GM19372 (cell line): ENCODE results near the gene IL15.

Experiments used
- ATAC-seq: cut with Tn5 transposase; IDR thresholded peaks from one replicate; pipeline ENCODE4 v1.9.1; 2021; ENCODE audit warnings: mild to moderate bottlenecking, low read depth, moderate library complexity; ENCODE audit not compliant: unreplicated experiment

The IL15 gene

DNA sequence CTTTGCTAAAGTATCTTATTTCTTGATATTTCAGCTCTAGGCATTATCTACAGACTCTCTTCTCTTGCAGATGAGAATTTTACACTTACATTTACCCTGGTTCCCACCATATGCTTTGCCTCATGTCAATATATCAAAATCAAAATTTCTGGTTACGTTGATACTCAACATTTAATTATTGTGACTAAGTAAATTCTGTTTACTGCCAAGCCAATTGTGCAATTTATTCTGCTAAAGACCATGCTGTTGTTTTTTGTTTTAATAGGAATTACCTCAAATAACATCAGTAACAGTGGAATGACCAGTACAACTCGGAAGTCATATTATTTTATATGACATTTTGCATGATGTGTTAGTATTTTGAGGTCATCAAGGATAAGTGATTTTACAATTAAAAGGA is 125.5 kb downstream of the IL15 start:
- ATAC-seq: no peak

DNA sequence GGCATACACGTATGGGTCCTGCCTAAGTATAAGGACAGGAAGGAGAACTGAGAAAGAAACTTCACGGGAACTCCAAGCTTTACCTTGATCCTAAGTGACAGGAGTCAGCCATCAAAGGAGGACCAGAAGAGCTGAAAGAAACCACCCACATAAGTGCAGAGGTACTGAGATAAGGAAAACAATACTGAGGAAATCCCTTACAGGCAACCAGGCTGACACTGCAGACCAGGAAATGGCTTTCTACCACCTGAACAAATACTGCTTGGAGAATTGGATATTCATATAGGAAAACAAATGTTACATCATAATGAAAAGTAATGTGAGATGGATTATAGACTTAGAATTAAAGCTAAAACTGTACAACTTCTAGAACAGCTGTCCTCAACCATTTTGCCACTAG is 127.0 kb downstream of the IL15 start:
- no peak for ATAC-seq

DNA sequence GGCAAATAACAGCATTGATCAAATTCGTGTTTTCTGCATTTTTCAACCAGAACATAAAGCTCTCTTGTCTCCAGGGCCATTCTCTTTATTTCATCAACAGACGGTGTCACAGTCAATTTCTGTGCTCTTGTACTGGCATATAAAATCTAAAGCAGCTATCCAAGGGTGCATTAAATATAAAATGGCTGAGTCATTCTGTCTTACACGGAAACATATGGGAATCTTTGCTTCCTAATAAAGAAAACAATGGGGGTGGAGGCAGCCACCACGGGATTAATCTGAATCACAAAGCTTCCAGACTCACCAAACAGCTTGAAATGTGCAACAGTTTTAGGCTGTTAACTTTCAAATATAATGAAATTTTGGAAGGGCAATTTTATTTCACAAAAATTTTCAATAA is 132.6 kb downstream of the IL15 start:
- no peak for ATAC-seq

DNA sequence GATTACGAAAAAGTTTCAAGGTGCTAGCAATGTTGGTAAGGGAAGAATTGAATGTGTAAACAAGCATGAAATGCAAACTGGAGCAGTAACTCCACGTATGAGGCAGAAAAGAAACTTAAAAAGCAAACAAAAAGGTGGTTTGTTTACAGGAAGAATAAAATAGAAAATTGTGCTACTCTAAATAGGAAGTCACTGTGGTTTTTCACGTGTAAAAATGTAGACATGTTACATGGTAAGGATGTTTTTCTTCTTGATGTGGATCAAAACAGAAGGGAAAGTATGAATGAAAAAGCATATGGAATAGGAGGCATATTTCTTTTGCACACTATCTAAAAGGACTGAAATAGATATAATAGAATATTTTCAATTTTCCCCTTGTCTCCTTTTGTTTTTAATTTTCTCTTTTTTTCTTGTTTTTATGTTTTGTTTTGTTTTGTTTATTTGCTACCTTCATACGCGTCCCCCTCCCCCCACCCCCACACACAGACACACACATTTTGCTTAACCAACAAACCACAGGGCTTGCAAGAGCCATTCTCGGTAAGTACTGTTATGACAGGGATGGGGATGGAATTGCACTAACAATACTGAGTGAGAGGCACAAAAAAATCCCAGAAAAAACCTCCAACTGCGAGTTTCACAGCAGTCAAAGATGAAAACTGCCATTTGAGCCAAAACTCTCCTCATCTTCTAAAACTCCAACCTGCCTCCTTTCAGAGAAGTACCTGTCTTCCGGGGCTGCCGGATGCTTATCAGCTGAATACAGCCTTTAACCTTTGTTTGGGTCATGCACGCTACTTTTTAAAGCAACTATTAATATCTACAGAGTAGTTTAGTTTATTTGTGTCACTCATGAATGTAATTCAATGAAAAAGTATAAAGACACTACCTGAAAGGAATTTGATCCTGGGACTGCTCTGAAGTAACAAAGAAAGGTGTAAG is 135.8 kb downstream of the IL15 start:
- no peak for ATAC-seq

DNA sequence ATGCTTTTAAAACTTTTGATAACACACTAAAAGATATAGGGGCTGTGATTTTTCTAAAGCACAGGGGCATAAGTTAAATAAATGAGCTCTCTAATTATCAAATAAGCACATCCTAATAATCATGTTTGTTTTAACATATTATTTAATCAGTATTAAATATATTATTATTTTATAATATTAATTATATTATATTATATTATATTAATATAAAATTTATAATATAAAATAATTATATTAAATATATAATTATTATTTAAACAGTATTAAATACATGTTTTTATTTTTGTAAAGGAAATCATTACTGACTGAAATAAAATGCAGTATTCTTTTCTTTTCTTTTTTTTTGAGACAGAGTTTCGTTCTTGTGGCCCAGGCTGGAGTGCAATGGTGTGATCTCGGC is 136.5 kb downstream of the IL15 start:
- ATAC-seq: no peak

DNA sequence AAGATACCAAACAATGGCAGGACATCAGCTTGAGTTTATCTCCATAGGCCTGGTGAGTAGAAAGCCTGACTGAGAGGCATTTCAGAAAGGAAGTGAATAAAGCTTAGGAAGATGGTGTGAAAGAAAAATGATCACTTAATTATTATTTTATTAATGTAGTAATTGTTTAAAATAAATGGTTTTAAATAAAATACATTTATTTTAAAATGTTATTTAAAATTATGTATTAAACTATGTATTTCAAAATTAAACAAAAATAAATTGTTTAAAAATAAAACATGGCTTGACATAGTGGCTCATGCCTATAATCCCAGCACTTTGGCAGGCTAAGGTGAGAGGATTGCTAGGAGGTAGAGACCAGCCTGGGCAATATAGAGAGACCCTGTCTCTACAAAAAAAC is 145.8 kb downstream of the IL15 start:
- ATAC-seq: no peak
